HT-29 (cell line): ENCODE results near the gene HOXB13. TPM values are rescaled to one million over a fixed set of nuclear protein-coding genes. Genes with fewer than 3 reads are reported as not detected.

Source experiments
- DNase-seq: peaks from one replicate; pipeline ENCODE4 v3.0.0-alpha.2; 2015; ENCODE audit warnings: low spot score
- total RNA-seq: library from RNA; depleted of rRNA; stranded (reverse); fragments of >200 nt; shearing (Covaris generic); gene quantifications from 2 replicates; pipeline ENCODE4 v1.2.3, GENCODE V29; 2014; rRNA removed

The HOXB13 gene
- 3.5 and 5.3 TPM in 2 replicates for total RNA-seq

DNA sequence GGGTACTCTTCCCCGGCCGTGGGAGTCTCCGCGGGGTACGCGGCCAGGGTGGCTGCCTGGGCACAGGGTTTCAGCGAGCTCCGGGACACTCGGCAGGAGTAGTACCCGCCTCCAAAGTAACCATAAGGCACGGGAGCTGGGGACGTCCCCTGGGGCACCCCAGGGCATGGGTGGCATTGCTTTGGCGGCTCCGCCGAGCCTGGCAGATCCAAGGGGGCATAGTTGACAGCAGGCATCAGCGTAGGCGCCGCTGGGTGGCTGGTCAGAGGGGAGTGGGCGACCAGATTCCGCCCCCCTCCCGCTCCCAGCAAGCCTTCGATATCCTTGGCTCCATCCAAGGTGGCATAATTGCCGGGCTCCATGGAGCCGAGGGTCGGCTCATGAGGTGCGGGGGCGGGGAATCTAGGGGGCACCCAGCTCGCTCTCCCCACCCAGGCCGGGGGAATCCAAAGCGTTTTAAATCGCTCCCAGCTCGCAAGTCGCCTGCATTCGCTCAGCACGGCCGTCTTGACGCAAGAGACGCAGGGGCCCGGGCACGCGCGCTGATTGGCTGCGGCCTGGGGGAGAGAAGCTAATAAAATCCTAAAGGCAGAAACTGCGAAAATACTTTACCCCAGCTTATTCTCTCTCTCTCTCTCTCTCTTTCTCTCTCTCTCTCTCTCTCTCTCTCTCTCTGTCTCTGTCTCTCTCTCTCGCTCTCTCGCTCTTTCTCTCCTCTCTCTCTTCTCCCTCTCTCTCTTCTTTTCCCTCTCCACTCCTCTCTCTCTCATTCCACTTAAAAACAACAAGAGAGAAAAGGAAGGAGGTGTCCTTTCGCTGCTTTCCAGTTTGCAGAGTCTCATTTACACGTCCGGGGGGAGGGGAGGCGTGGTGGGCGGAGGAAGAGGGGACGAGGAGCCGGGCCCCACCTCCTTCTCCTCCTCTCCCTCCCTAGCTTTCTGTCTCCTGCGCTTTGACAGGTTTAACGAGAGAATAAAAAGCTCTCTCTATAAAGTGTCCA, at the start of gene HOXB13:
Gene HOXB13, minus strand, starts transcription at position 519 of the 1,000 bp plus-strand sequence. Its CDS starts 157 bp downstream, at position 362.
- DNase-seq: peak; percentile 68

DNA sequence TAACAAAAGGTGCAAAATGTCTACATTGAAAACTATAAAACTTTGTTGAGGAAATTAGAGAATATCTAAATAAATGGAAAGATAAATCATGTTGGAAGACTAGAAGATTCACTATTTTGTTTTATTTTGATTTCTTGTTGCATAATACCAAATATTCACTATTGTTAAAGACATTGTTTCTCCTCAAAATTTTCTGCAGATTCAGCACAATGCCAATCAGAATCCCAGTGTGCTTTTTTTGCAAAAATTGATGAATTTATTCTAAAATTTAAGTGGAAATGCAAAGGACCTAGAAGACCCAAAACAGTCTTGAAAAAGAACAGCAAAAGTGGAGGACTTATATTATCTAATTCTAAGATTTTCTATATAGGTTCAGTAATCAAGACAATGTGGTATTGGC, 48.1 kb upstream of the HOXB13 start:
- DNase-seq: no peak

DNA sequence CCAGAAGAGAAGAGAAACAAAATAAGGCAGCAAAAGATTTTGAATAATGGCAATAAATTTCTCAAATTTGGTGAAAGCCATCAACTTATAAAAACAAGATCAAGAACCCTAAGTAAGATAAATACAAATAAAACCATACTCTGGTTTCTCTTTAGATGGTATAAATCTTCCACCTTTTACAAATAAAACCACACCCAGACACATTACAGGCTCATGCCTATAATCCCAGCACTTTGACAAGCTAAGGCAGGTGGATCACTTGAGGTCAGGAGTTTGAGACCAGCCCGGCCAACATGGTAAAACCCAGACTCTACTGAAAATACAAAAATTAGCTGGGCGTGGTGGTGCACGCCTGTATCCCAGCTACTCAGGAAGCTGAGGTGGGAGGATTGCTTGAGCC, 44.7 kb upstream of the HOXB13 start:
- no peak for DNase-seq

- DNase-seq: no peak
These were observed 42.4 kb upstream of the HOXB13 start for GRCh38 chr17:48770954-48771353.

DNA sequence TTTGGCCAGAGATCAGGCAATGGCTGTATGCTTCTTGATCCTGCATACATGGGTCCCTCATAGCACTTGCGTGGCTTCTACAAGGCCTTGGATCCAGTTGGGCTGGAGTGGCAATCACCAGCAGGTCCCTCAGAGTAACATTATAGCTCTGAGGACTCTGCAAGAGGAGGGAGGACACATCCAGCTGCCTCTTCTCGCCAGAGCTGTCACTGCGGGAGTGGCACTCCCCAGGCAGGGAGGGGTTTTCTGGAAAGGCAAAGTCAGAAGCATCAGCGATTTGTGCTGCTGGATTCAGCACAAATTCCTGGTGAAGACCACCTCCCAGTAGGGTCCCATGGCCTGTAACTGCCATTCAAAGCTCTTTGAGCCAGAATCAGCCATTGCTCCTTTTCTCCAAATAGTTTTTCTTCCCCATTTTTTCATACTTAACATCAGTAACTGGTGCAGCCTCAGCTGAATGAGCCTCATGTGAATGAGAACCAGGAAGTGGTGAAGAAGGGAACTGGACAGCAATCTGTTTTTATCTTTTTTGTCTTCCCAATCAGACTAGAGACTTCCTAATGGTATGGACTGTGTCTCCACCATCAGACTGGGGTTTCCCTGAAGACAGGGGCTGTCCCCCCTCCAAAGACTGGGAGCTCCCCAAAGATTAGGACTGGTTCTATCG, 40.6 kb upstream of the HOXB13 start:
- DNase-seq: no peak

DNA sequence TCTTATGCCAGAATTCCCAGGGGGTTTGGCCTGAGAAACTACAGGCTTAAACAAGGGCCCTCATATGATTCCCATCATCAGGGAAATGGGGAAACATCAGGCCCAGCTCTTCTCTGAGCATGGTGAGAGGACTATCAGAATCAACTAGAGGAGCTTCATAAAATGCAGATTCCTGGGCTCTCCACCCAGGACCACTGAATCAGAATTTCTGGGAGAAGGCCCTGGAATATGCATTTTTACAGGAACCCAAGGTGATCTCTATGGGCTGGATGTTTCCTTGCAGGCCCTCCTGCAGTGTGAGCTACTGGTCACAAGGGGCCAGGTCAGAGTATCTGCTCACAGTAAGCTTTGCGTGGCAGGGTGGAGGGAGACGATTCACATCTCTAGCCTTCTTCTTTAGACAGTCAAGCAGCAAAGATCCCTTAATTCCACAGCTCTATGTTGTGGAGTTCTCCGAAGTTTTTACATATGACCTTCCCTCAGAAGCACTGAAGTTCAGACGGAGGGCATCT, 38.8 kb upstream of the HOXB13 start:
- DNase-seq: no peak

- no peak for DNase-seq
These were observed 32.6 kb upstream of the HOXB13 start for GRCh38 chr17:48761114-48761513.

- no peak for DNase-seq
These were observed 31.9 kb upstream of the HOXB13 start for GRCh38 chr17:48760411-48760810.

DNA sequence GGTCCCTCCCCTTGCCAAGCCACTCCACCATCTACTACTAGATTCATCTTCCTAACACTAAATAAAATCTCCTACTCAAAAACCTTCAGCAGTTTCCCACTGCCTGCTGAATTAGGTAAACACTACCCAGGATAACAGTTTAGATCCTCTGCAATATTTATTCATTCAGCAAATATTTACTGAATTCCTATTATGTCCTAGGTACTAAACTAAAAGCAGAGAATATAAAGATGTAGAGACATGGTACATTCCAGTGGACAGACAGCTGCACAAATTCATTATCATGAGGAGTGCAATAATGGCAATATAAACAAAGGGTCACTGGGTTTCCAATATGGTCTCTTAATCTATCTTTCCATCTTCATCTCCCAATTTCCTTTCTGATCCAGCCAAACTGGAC, 30.7 kb upstream of the HOXB13 start:
- no peak for DNase-seq

DNA sequence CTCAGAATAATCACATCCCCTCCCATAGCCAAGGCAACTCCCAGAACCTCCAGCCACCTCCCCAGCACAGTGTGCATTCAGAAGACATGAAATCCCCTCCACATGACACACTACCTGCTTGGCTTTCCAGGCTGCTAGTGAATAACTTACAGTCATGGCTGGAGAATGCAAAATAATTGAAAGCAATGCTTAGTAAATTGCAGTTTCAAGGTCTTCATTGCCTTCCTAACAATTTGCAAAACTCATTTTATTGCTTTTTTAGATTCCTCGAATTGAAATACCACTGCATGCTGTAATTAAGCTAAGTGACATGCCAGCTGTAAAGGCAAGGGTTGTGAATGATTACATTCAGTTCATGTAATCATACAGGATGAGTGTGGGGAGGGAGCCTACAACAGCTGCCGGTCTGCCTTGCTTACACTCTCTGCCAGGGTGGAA, 29.0 kb upstream of the HOXB13 start:
- DNase-seq: no peak

DNA sequence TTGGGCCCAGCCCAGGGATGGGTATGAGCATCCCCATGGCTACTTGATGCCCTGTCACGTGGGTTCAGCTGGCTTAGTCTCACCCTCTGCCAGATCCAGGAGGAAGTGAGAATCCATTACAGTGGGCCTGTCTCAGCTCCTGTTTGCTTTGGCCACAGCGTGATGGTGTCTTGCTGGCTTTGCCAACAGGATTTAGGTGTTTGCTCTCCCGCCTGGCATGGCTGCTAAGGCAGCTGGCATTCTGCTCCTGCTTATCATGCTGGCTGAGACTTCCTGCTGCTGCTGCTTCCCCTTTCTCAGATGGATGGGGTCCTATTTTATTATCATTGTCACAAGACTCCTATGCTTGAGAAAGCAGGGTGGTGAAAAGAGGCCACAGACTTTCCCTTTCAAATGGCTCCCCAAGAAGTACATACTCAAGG, 28.3 kb upstream of the HOXB13 start:
- no peak for DNase-seq

DNA sequence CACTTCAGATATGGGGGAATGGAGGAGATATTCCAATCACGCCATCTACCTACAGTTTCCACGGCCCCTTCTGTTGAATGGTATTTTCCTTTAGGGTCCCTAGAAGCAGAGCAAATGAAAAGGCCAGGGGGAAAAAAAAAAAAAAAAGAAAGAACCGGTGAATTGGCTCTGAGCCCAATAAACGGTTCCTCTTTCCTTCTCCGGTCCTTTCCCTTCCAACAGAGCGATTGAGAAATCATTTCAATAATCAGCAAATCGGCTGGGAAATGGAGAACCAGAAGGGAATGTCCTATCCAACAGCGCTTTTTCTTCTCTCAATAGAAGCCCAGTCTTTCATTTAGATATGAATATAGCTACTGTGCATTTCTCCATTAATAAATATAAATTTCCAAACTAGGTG, 26.8 kb upstream of the HOXB13 start:
- DNase-seq: no peak

GRCh38 chr17:48754500-48755261, 26.1 kb upstream of the HOXB13 start:
- no peak for DNase-seq

GRCh38 chr17:48753794-48754499, 25.4 kb upstream of the HOXB13 start:
- DNase-seq: no peak

DNA sequence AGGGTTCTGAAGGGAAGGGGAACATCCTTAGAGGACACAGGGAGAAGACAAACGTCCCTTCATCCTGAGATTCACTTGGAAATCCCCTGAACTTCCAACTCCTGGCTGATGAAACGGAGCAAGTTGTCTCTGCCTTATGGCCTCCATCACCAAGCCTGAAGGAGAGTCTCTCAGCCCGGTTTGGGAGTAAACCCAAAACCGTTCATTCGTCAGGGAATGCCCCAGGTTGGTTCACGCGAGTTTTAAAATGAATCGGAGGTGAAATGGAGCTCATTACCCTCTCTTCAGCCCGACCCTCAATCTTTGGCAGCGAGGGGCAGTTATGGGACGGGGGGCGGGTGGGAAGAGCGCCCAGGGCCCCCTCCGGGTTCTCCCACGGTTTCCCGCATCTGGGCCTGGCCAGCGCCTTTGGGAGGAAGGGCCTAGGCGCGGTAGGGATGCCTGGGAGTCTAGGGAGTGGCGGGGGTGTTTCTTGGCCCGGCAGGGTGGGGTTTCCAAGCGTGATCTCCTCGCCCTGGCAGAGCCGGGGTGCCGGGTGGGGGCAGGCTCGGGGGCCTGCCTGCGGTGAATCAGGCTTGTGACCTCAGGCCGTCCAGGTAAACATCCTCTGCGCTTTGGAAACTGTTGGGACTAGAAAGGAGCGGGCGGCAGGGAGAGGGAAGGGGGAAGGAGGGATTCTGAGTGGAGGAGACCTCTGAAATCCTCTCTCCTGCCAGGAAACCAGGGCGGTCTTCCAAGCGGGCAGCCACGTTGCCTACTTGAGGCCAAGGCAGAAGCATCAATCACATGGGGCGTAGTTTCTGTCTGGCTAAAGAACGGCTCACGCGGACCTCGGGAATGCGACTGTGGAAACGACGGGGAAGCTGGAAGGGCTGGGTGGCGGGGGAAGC, 24.1 kb upstream of the HOXB13 start:
- no peak for DNase-seq

DNA sequence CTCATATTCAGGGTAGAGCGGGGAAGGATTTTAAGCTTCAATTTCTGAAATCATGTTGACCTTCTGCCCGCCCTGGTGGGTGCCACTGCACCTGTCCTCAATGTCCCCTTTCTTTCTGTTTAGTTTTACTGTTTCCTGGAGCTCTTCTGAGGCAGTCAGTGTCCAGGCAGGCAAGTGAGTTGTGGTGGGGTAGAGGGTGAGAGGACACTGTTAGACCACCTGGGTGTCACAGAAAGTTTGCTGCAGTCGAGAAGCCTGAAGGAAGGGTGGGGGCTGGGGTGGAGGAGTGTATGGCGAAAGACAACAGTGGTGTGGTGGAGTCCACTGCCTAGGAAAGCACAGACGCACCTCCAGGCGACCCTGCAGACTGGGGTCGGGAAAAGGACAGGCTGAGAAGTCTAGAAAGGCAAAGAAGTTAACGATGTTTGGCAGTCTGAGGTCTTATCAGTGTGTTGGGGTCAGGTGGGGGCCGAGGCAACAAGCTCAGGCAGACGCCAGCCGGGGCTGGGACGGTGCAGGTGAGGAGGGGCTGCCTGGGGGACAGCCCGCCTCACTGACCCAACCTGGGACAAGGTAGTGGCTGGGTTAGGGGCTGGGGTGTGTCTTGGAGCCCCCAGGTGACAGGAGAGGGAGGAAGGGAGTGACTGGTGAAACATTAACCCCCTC, 23.3 kb upstream of the HOXB13 start:
- DNase-seq: no peak

DNA sequence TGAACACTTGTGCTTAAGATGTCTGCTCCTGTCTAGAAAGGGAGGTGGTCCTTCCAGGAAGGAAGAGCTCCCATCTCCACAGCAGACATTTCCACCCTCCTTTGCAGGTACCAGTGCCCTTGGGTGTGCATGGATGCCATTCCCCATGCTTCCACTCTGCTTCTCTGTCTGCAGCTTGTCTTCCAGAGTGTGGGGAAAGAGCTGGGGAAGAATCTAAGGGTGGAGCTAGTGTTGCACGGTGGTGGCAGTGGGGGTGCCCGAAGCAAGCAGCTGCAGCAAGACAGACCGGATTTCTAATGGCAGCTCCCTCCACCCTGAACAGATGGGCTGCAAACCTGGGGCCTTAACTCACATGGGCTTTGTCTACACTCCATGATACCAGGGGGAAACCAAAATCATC, 22.6 kb upstream of the HOXB13 start:
- peak; percentile 46 for DNase-seq

DNA sequence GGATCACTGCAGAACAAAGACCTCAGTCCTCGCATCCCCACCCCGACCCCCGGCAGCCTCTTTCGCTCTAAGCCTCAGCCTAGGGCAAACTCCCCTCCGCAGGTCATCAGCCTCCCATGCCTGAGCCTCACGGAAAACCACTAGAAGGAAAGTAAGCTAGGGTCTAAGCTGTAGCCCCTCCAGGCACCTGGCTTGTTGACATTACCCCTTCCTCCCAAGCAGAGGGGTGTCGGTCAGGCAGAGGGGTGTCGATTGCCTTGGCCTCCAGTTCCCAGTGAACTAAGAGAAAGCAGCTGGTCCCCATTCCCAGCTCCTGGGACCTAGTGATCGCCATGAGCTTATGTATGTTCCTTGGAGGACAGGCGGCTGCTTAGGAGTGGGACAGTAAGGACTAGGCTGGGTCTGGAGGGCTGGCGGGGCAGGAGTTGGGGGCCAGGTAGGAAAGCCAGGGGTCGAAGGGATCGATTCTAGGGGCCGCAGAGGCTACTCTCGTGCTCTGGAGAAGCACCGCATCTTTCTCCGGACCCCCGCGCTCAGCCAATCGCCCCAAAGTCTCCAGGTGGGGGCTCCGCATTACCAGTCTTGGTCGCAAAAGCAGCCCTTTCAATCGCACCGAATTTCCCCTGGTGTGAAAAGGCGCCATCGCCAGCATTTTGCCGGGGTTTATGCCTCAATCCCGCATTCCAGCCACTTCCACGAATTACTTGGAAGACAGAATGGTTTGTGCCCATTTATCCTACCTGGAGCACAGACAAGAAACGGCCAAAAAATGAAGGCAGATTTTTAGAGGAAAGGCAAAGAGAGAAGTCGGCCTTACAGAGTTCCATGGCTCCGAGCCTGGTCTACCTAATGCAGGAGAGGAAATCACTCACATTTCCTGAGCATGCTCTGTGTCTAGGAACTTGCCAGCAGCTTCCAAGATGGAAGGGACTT, 21.3 kb upstream of the HOXB13 start:
- no peak for DNase-seq
